ENCODE measurements around the gene XIRP2. TPM values are rescaled to one million over a fixed set of nuclear protein-coding genes. Genes with fewer than 3 reads are reported as not detected.
A peak's percentile ranks its signal among the peaks of the same experiment; 100 is the strongest.

XIRP2 gene
- total and polyA plus RNA-seq, 2 of the 8 experiments (the other 6 are each of a cell fraction or from before 2014, with no cell fraction given), result 0.11 TPM; not detected in 1

DNA sequence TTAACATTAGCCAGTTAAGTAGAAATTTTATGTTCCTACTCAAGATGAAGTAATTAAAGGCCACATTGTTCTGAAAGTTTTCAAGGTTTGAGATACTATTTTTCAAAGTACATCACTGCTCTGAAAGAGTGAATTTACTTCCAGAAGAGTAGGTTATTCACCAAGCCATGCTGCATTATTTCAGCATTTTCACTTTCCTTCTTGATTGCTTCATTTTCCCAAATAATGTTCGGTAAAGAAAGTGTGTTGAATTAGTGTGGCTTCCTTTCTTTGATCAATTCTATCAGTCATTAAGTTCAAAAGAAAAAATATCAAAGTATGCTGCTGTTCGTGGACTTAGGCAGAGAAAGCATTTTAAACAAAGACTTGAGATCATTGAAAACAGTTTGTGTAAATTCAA lies 310.3 kb downstream of the XIRP2 start:
- H3K4me2 ChIP-seq (ENCODE audit: insufficient read depth in 1 of 2, low read depth in 2 of 2, low read length in 2 of 2), result no peak overlapping the region
- 78% methylated on average over 2 of the region's 2 CpGs; no CpG with 5 or more reads in 1 of the 2 experiments for WGBS, 2 experiments (ENCODE audit: extremely low coverage in 1 of 2, insufficient coverage in 1 of 2, insufficient read length in 1 of 2, insufficient replicate concordance in 2 of 2, low coverage in 1 of 2, low lambda C conversion rate in 2 of 2, missing lambda C conversion rate in 1 of 2)
- H3K79me1 ChIP-seq (ENCODE audit: low read depth, low read length), result no peaks in the 10 kb centered on the region
- H3K27me3 ChIP-seq (replicated peaks in 1 of 4; ENCODE audit: control insufficient read depth in 3 of 4, extremely low read depth in 1 of 4, insufficient read depth in 3 of 4, low read length in 3 of 4), result no peaks in the 10 kb centered on the region
- H3K4me3 ChIP-seq (ENCODE audit: extremely low read depth in 1 of 4, insufficient read depth in 2 of 4, low read depth in 3 of 4, low read length in 4 of 4), result no peak overlapping the region
- DNase-seq (ENCODE audit: low read depth in 1 of 2, low spot score in 2 of 2) (no peak), FAIRE-seq (no peak)
- no peak overlapping the region for H2BK12ac ChIP-seq (ENCODE audit: low read depth, low read length)
- H4K8ac ChIP-seq (ENCODE audit: extremely low read depth, insufficient read depth, low read length), result no peak overlapping the region
- no peaks in the 10 kb centered on the region for H3K79me2 ChIP-seq (ENCODE audit: control insufficient read depth in 1 of 2, insufficient read depth in 2 of 2, low read length in 2 of 2)
- ChIA-PET POLR2A (ENCODE audit: partially characterized antibody) (no interaction called here), CTCF (ENCODE audit: partially characterized antibody) (interaction anchor here (1.4 kb wide), 1 partner anchor 298 kb away, joined by 5 read pairs; no protein-coding TSS in a partner anchor)
- H4K5ac ChIP-seq (ENCODE audit: insufficient read length, low read depth, low read length), result no peak overlapping the region
- no peaks in the 10 kb centered on the region for H3K4me1 ChIP-seq (replicated peaks in 1 of 4; ENCODE audit: control insufficient read depth in 3 of 4, insufficient read depth in 4 of 4, low read length in 3 of 4)
- H3K18ac ChIP-seq (ENCODE audit: extremely low read depth, low read length), result no peak overlapping the region
- H2BK120ac ChIP-seq (replicated peaks; ENCODE audit: low read depth, low read length), result no peak overlapping the region
- no peaks in the 10 kb centered on the region for H3K9me3 ChIP-seq (ENCODE audit: insufficient read depth in 2 of 2, low read depth in 1 of 2, low read length in 1 of 2)
- no peak overlapping the region for H4K91ac ChIP-seq (replicated peaks; ENCODE audit: insufficient read length, low read length)
- H3K14ac ChIP-seq (ENCODE audit: insufficient read length), result no peak overlapping the region
- H2AFZ ChIP-seq (ENCODE audit: low read length), result peak overlapping the region; percentile 35; the same call in 1 of the 2 replicates
- no peak overlapping the region for H2AK5ac ChIP-seq (ENCODE audit: low read depth, low read length)
- no peak overlapping the region for H3K23ac ChIP-seq (ENCODE audit: insufficient read length)
- no peaks in the 10 kb centered on the region; the same call in 1 of the 2 replicates for H3K23me2 ChIP-seq (ENCODE audit: low read depth, low read length)
- no peak overlapping the region for H3K4ac ChIP-seq (replicated peaks; ENCODE audit: insufficient read length, low read depth, low read length)
- no peak overlapping the region for H2BK20ac ChIP-seq (ENCODE audit: low read length)
- H2BK15ac ChIP-seq (ENCODE audit: low read length), result no peak overlapping the region
- no peak overlapping the region for H3K56ac ChIP-seq (replicated peaks; ENCODE audit: insufficient read length, low read depth, low read length)
- no peaks in the 10 kb centered on the region for H4K20me1 ChIP-seq (replicated peaks in 1 of 2; ENCODE audit: control insufficient read depth in 1 of 2, insufficient read depth in 2 of 2, low read length in 2 of 2)
- H3K36me3 ChIP-seq (ENCODE audit: control insufficient read depth in 2 of 4, insufficient read depth in 4 of 4, low read length in 3 of 4), result no peaks in the 10 kb centered on the region
- TF ChIP-seq BACH1 (IDR thresholded peaks at IDR 0.05; ENCODE audit: low read length) (no peak), JUND (IDR thresholded peaks at IDR 0.05; ENCODE audit: low read length) (no peak), TCF12 (IDR thresholded peaks at IDR 0.05; ENCODE audit: low read depth, low read length) (no peak), SIX5 (IDR thresholded peaks at IDR 0.05; ENCODE audit: low read depth, low read length) (no peak), KDM4A (IDR thresholded peaks at IDR 0.05; ENCODE audit: low read depth, low read length, severe bottlenecking) (no peak), CTBP2 (IDR thresholded peaks at IDR 0.05; ENCODE audit: borderline replicate concordance, insufficient read depth, insufficient read length, low read length) (no peak), CEBPB (IDR thresholded peaks at IDR 0.05; ENCODE audit: low read depth, low read length) (no peak)
- no peak overlapping the region for H3K27ac ChIP-seq (ENCODE audit: low read depth, low read length)
- no peak overlapping the region for H3K9ac ChIP-seq (replicated peaks in 1 of 4; ENCODE audit: extremely low read depth in 1 of 4, low read depth in 3 of 4, low read length in 3 of 4)
- H2BK5ac ChIP-seq (ENCODE audit: low read depth, low read length), result no peak overlapping the region

Data from H1 (cell line).